ENCODE measurements around the gene LDHD.

LDHD gene

GRCh38 chr16:75073545-75074303 is 42.9 kb downstream of the LDHD start:
- H3K36me3 ChIP-seq (ENCODE audit: insufficient read depth, low read length), result no peaks in the 10 kb centered on the region
- no peak overlapping the region for H3K9ac ChIP-seq (ENCODE audit: low read length)
- peaks cover 30% of the 10 kb centered on the region for H3K4me1 ChIP-seq (ENCODE audit: insufficient read depth, low read length)
- H3K27me3 ChIP-seq (ENCODE audit: control insufficient read depth in 1 of 2, insufficient read depth in 2 of 2, low read length in 2 of 2), result no peaks in the 10 kb centered on the region
- H3K9me3 ChIP-seq (ENCODE audit: low read length), result no peaks in the 10 kb centered on the region
- no peak overlapping the region for H3K4me3 ChIP-seq (ENCODE audit: low read depth in 1 of 2, low read length in 2 of 2)
- H3K27ac ChIP-seq (ENCODE audit: low read depth, low read length), result no peak overlapping the region

DNA sequence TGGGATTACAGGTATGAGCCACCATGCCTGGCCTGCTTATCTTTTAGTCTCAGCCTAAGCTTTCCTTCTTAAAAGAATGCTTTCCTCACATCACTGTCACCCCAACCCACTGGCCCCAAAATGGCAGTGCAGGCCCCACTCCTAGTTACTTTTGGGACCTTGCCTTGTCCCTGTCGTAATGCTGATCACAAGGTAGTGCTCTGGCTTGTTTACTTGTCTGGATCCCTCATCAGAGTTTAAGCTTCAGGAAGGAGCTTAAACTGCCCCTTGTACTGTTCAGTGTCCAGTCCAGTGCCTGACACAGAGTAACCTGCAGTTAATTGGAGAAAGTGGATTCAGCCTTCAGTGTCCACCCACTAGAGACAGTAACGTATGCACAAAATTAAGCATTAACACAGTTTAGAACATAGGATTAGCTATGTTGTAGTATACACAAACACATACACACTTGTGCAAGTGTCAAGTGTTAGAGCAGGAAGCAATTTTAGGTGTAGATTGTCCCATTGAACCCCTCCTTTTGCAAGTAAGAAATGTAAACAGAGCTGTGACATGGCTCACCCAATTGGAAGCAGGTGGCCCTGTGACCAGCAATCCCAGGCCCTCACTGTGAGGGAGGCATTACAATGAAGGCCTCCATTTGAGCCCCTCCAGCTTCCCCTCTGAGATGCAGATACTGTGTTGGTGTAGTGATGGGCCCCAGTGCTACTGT is 44.2 kb downstream of the LDHD start:
- Histone ChIP-seq H3K9ac (ENCODE audit: low read length) (no peak overlapping the region), H3K27me3 (ENCODE audit: control insufficient read depth in 1 of 2, insufficient read depth in 2 of 2, low read length in 2 of 2) (no peaks in the 10 kb centered on the region), H3K36me3 (ENCODE audit: insufficient read depth, low read length) (no peaks in the 10 kb centered on the region), H3K4me3 (ENCODE audit: low read depth in 1 of 2, low read length in 2 of 2) (no peak overlapping the region), H3K4me1 (ENCODE audit: insufficient read depth, low read length) (peaks cover 31% of the 10 kb centered on the region), H3K27ac (ENCODE audit: low read depth, low read length) (no peak overlapping the region), H3K9me3 (ENCODE audit: low read length) (no peaks in the 10 kb centered on the region)

DNA sequence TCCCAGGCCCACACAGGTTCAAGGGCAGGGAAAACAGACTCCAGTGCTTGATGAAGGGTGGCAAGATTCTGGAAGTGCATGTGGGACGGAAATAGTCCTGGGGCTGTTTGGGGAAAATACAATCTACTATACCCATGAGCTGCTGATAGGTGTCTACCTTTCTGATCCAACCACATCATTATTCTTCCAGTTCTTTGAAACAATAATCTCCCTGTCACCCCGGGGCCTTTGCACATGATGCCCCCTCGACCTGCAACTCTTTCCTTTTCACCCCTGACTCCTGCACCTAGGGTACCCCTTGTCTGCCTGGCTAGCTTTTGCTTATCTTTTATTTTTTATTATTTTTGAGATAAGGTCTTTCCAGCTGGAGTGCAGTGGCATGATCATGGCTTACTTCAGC is 45.0 kb downstream of the LDHD start:
- H3K9ac ChIP-seq (ENCODE audit: low read length), result no peak overlapping the region
- H3K4me1 ChIP-seq (ENCODE audit: insufficient read depth, low read length), result peaks cover 38% of the 10 kb centered on the region
- no peaks in the 10 kb centered on the region for H3K27me3 ChIP-seq (ENCODE audit: control insufficient read depth in 1 of 2, insufficient read depth in 2 of 2, low read length in 2 of 2)
- H3K4me3 ChIP-seq (ENCODE audit: low read depth in 1 of 2, low read length in 2 of 2), result no peak overlapping the region
- no peaks in the 10 kb centered on the region for H3K36me3 ChIP-seq (ENCODE audit: insufficient read depth, low read length)
- no peaks in the 10 kb centered on the region for H3K9me3 ChIP-seq (ENCODE audit: low read length)
- H3K27ac ChIP-seq (ENCODE audit: low read depth, low read length), result no peak overlapping the region

DNA sequence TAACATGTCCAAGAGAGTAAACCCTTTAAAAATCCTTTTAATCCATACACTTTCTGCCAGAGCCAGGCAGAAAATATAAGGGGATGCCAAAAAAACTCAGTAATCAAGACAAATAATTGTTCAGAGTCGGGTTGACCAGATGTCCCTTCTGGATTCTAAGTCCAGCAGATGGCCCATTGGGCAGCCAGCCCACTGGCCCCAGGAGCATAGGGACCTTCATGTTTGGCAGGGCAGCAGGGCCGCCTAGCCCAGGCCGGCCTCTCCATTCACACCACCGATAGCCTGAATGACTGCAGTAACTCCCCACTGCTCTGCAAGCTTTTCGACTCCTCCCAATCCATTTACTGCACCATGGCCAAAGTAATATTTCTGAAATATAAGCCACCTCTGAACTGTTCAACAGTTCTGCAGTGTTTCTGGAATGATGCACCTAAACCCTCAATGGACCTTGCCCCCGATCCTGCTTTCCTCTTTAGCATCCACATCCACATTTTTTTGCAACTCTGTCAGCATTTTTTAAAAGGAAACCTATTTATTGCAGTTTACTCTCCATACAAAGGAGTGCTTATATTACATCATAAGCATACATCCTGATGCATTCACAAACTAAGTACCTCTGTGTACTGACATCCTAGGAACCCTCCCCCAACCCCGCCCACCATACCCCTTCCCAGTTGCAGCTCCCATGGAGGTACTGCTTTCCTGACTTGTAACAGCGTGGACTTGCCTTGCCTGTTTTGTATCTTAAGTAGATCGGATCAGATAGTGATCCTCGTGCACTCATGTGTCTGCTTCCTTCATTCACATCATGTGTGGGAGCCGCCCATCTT is 46.4 kb downstream of the LDHD start:
- no peak overlapping the region for H3K9ac ChIP-seq (ENCODE audit: low read length)
- H3K27me3 ChIP-seq (ENCODE audit: control insufficient read depth in 1 of 2, insufficient read depth in 2 of 2, low read length in 2 of 2), result no peaks in the 10 kb centered on the region
- H3K36me3 ChIP-seq (ENCODE audit: insufficient read depth, low read length), result no peaks in the 10 kb centered on the region
- no peaks in the 10 kb centered on the region for H3K9me3 ChIP-seq (ENCODE audit: low read length)
- peaks cover 33% of the 10 kb centered on the region for H3K4me1 ChIP-seq (ENCODE audit: insufficient read depth, low read length)
- H3K4me3 ChIP-seq (ENCODE audit: low read depth in 1 of 2, low read length in 2 of 2), result no peak overlapping the region
- H3K27ac ChIP-seq (ENCODE audit: low read depth, low read length), result no peak overlapping the region

DNA sequence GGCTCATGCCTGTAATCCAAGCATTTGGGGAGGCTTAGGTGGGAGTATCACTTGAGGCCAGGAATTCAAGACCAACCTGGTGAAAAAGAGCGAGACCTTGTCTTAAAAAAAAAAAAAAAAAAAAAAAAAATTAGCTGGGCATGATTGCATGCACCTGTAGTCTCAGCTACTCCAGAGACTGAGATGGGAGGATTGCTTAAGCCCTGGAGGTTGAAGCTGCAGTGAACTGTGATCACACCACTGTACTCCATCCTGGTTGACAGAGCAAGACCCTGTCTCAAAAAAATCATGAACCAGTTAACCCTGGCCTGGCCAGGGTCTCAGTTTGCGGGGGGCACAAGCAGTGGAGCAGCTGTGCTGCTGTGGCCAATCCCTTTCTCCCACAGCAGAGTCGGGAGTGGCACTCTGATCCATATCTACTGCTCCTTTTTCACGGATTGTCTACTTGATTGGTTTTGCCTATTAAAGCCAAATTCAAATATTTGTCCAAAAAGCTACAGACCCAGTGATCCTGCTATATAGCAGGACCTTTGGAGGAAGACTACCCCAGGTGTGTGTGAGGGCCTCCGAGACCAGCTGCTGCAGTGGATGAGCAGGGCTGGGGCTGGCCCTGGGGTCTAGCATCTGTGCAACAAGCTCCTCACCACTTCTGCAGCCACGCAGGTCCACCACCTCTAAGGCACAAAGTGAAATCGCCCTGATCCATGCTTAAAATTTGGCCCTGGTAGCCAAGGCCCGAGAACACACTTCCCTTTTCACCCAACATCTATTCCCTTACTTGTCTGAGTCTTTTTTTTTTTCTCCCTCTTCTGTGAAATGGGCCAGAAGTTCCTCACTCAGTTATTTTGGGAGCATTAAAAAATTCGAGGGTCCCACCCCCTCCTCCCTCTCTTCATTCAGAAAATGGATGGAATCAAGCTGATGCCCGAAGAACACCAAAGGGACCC is 48.2 kb downstream of the LDHD start:
- H3K27ac ChIP-seq (ENCODE audit: low read depth, low read length), result no peak overlapping the region
- H3K4me1 ChIP-seq (ENCODE audit: insufficient read depth, low read length), result peaks cover 35% of the 10 kb centered on the region
- H3K9ac ChIP-seq (ENCODE audit: low read length), result no peak overlapping the region

DNA sequence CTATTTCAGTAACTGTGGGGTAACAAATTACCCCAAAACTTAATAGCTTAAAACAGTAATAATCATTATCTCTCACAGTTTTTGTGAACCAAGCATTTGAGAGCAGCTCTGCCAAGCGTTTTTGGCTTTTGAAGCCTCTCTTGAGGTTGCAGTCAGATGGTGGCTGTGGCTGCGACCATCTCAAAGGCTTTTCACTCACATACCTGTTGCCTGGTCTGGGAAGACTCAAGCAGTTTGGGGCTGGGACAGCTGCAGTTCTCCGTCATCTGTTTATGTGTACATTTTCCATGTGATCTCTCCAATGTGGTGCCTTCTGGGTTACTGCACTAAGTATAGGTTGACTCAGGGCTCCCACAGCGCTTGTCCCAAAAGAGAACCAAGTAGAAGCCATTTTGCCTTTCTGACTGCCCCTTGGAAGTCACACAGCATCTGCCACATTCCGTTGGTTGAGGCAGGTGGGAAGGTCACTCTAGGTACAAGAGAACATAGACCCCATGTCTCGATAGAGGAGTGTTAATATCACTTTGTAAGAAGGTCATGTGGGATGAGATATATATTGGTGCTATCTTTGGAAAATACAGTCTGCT is 49.6 kb downstream of the LDHD start:
- Histone ChIP-seq H3K9ac (ENCODE audit: low read length) (no peak overlapping the region), H3K36me3 (ENCODE audit: insufficient read depth, low read length) (no peaks in the 10 kb centered on the region), H3K9me3 (ENCODE audit: low read length) (no peaks in the 10 kb centered on the region), H3K4me3 (ENCODE audit: low read depth in 1 of 2, low read length in 2 of 2) (no peak overlapping the region), H3K27me3 (ENCODE audit: control insufficient read depth in 1 of 2, insufficient read depth in 2 of 2, low read length in 2 of 2) (no peaks in the 10 kb centered on the region), H3K27ac (ENCODE audit: low read depth, low read length) (peak overlapping the region; percentile 12), H3K4me1 (ENCODE audit: insufficient read depth, low read length) (peaks cover 46% of the 10 kb centered on the region)

More for the DNA sequence above, 48.2 kb downstream of the LDHD start:
- Histone ChIP-seq H3K36me3 (ENCODE audit: insufficient read depth, low read length) (no peaks in the 10 kb centered on the region), H3K4me3 (ENCODE audit: low read depth in 1 of 2, low read length in 2 of 2) (no peak overlapping the region), H3K27me3 (ENCODE audit: control insufficient read depth in 1 of 2, insufficient read depth in 2 of 2, low read length in 2 of 2) (no peaks in the 10 kb centered on the region), H3K9me3 (ENCODE audit: low read length) (no peaks in the 10 kb centered on the region)

DNA sequence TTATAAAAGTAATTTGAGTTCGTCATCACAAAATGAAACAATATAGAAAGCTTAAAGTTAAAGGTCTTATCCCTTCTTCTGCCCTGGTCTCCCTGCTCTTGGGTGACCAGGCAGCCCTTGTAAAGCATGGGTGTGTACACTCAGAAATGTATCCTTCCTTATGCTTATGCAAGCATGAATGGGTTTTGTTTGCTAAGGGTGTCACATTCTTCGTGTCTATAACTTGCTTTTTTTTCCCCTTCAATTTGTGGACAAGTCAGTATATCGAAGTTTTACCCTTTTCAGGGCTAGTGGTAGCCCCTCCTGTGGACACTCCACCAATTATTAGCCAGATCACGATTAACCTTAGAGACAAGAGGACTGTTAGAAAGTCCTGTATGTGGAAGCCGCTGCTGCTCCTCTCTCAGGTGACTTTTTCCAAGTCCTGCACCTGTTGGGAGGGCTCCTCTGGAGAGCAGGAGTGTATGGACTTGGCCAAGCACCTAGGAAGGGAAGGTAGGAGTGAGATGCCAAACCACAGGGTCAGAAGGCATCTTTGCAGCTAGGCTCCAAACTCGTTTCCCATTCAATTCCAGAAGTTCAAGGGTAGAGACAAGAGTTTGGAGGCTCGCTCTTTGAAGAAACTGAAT is 50.9 kb downstream of the LDHD start:
- H3K4me3 ChIP-seq (ENCODE audit: low read depth in 1 of 2, low read length in 2 of 2), result no peak overlapping the region
- no peak overlapping the region for H3K9ac ChIP-seq (ENCODE audit: low read length)
- H3K27me3 ChIP-seq (ENCODE audit: control insufficient read depth in 1 of 2, insufficient read depth in 2 of 2, low read length in 2 of 2), result no peaks in the 10 kb centered on the region
- no peaks in the 10 kb centered on the region for H3K36me3 ChIP-seq (ENCODE audit: insufficient read depth, low read length)
- H3K4me1 ChIP-seq (ENCODE audit: insufficient read depth, low read length), result peaks cover 57% of the 10 kb centered on the region
- H3K9me3 ChIP-seq (ENCODE audit: low read length), result no peaks in the 10 kb centered on the region
- H3K27ac ChIP-seq (ENCODE audit: low read depth, low read length), result peak overlapping the region; percentile 31

DNA sequence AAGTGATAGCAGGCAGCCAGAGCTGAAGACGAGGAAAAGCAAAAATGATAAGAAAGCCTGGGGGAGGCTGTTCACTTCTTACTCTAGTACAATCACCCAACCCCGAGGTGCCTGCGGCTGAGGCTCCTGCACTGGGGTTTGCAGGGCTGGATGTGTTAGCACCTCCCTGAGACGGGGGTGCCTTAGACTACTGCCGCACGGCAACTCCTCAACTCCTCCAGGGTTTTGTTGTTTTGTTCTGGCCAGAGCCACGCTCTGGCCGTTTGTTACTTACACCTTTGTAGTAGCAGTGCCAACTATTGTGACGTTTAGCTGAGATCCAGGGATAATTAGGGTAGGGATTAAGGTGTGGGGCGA is 51.5 kb downstream of the LDHD start:
- Histone ChIP-seq H3K36me3 (ENCODE audit: insufficient read depth, low read length) (no peaks in the 10 kb centered on the region), H3K4me3 (ENCODE audit: low read depth in 1 of 2, low read length in 2 of 2) (no peak overlapping the region), H3K9me3 (ENCODE audit: low read length) (no peaks in the 10 kb centered on the region), H3K27ac (ENCODE audit: low read depth, low read length) (no peak overlapping the region), H3K27me3 (ENCODE audit: control insufficient read depth in 1 of 2, insufficient read depth in 2 of 2, low read length in 2 of 2) (no peaks in the 10 kb centered on the region), H3K4me1 (ENCODE audit: insufficient read depth, low read length) (peaks cover 53% of the 10 kb centered on the region), H3K9ac (ENCODE audit: low read length) (no peak overlapping the region)

- no peaks in the 10 kb centered on the region for H3K36me3 ChIP-seq (ENCODE audit: insufficient read depth, low read length)
- no peak overlapping the region for H3K27ac ChIP-seq (ENCODE audit: low read depth, low read length)
- H3K9ac ChIP-seq (ENCODE audit: low read length), result no peak overlapping the region
- H3K4me3 ChIP-seq (ENCODE audit: low read depth in 1 of 2, low read length in 2 of 2), result no peak overlapping the region
- no peaks in the 10 kb centered on the region for H3K9me3 ChIP-seq (ENCODE audit: low read length)
- peaks cover 51% of the 10 kb centered on the region for H3K4me1 ChIP-seq (ENCODE audit: insufficient read depth, low read length)
- no peaks in the 10 kb centered on the region for H3K27me3 ChIP-seq (ENCODE audit: control insufficient read depth in 1 of 2, insufficient read depth in 2 of 2, low read length in 2 of 2)
Observed at GRCh38 chr16:75064403-75065148, 52.0 kb downstream of the LDHD start.

All from muscle layer of colon (tissue), 2 donors.